Renal cortical epithelial cell (primary cell): ENCODE results near the gene KIF18B. TPM values are rescaled to one million over a fixed set of nuclear protein-coding genes. Genes with fewer than 3 reads are reported as not detected.

Experiments used
- DNase-seq: peaks from one replicate; pipeline ENCODE4 v3.0.0-alpha.2; 2011; ENCODE audit warnings: low read depth
- total RNA-seq: library from RNA; depleted of rRNA; stranded (reverse); fragments of >200 nt; gene quantifications from 2 replicates; pipeline ENCODE4 v1.2.3, GENCODE V29; 2014

KIF18B gene
- total RNA-seq, 1 donor from 2014 or later = 0.15 TPM

DNA sequence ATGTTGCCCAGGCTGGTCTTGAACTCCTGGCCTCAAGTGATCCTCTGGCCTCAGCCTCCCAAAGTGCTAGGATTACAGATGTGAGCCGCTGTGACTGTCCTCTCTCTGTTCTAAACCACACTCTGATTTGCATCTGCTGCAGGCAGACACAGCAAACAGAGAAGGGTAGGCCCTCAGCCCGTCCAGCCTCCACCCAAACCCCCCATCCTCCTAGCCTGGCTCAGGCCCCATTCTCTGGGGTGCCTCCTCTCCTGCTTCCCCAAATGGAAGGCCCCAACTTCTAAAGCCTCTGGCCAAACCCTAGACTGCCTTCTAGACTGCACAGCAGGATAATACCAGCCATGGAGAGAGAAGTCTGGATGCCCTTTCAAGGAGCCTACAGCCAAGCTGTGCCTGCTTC is 28.2 kb downstream of the KIF18B start:
- DNase-seq = no peak

DNA sequence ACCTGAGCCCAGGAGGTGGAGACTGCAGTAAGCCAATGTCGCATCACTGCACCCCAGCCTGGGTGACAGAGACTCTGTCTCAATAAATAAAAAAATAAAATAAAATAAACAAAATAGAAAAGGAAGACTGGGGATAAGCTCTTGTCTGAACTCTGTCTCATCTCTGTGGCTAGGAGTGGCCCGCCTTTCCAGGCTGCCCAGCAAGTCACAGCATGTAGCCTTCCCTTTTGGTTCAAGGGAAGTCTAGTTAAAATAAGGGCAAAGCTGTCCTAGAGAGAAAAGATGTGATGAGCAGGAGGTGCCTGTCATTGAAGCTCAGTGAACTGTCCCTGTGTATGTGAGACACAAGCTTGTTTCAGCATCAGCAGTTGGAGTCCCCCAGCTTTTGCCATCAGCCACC is 29.6 kb downstream of the KIF18B start:
- DNase-seq = no peak

DNA sequence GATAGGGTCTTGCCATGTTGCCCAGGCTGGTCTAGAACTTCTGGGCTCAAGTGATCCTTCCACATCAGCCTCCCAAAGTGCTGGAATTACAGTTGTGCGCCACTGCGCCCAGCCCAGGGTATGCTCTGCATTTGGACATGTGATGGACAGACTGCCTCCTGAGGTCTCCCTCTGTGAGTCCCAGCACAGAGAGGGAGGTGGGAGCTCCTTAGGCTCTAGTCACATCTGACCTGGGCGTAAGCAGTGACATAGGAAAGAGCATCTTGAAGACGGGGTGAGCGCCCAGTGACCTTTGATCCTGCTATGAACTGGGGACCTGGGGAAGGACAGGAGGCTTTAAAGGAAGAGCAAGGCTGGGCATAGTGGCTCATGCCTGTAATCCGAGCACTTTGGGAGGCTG is 30.1 kb downstream of the KIF18B start:
- no peak for DNase-seq

DNA sequence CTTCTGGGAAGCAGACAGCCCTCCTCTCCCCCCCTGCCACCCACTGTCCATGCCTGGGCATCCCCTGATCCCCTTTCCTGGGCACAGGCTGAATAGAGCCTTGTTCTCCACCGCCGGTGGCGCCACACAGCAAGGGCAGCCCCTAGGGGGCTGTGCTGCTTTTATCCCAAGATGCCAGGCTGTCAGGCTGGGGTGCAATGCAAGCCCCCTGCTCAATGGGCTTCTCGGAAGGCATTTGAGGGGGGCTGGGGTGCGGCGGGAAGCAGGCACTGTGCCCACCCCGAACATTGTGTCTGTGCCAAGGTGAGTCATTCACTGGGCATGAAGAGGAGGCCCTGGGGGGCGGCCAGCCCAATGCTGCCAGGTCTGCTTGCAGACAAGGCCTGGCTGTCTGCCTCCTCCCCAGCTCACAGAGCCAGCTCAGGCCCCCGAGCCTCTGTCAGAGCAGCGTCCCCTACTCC is 30.8 kb downstream of the KIF18B start:
- peak; percentile 67 for DNase-seq

DNA sequence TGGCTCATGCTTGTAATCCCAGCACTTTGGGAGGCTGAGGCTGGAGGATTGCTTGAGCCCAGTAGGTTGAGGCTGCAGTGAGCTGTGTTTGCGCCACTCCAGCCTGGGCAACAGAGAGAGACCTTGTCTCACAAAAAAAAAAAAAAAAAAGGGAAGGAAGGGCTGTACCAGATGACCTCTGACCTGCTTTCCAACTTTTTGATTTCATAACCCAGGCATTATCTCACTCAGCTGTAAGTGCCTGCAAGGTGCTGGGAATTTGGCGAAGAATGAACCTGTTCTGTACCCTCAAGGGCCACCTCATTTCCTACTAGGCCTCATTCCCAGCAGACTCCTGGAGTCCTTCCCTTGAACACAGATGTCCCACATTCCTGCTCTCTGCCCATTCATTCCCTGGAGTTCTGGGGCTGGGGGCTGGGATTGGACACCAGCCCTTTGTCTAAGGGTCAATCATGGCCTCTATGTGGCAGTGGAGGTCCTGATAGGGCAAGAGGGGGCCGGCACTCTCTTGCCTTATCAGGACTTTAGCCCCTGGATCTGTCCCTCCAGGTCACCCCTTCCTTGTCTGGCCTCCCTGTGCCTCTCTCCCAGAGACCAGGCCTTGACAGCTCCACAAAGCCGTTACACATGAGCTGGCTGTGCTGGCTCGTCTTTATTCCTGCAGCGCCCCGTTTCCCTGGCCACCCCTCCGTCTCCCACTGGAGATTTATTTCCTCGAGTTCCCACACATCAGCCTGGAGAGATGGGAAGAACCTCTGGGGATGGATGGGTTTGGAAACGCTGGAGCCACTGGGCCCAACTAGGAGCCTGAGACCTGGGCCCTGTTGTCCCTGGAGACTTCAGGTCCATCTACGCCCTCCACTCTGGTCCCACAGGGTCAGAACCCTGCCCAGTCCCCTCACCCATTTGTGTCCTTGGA is 31.5 kb downstream of the KIF18B start:
- DNase-seq = no peak

DNA sequence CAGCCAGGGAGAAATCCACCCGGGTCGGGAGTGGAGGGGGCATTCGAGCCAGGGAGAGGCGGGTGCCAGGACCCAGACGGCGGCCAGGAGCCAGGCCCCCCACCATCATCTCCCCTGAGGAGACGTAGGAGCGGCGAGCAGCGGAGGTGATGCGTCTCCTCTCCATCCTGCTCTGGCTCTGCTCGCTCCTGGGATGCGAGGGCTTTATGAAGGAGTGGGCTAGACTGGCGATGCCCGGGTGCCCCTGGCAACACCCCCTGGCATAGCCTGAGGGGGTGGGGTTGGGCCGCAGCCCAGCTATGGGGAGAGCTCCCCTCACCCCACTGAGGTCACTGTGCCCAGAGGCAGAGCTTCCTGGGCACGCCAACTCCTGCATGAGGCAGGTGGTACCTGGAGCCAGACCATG is 32.2 kb downstream of the KIF18B start, which contains the start of gene GFAP:
GFAP (minus strand) TSS at position 180 of the 406 bp plus-strand sequence; CDS start at position 166, 14 bp downstream.
- no peak for DNase-seq

DNA sequence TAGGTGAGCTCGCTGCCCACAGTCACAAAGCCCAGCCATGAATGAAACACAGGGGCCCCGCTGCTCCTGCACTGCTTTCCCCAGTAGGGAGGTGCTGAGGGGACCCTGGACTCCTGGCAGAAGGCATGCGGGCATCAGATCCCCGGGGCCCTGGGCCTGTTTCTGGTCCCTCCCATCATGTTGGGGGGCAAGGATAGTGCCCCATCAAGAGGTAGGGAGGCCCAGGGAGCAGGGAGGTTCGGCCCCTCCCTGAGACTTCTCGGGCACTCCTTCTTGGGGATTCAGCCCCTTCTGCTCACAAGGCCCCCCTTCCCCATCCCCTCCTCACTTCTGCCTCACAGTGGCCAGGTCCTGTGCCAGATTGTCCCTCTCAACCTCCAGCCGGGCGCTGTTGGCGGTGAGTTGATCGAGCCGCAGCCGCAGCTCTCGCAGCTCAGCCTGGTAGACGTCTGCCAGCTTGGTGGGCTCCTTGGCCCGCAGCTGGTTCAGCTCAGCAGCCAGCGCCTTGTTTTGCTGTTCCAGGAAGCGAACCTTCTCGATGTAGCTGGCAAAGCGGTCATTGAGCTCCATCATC is 32.8 kb downstream of the KIF18B start:
- DNase-seq = no peak

DNA sequence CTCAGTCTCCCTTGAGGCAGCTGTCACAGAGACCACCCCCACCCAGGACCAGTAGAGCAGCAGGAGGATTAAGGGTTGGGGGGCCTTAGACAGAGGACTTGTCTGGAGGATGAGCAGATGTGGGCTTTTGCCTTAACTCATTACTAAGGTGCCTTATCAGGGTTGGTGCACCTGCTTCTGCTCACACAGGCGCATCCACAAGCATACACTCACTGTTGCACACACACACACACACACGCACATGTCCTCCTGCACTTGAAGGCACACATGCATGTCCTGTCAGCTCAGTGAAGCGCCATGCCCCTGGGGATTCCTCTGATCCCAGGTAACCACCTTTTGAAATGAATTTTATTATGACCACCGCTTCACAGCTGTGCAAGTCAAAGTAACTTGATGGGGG is 33.4 kb downstream of the KIF18B start:
- DNase-seq = no peak

DNA sequence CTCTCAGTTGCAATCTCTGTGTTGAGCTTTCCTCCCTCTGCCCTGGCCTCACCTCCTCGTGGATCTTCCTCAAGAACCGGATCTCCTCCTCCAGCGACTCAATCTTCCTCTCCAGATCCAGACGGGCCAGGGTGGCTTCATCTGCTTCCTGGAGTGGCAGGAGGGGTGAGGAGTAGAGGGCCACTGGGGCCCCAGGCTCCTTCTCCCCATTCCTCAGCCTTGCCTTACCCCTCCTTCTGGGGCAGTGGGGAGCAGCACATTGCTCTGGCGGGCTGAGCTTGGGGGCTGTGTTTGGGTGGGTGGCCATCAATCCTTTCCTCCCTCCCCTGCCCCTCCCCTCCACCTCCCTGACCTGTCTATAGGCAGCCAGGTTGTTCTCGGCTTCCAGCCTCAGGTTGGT is 33.9 kb downstream of the KIF18B start:
- DNase-seq = no peak

DNA sequence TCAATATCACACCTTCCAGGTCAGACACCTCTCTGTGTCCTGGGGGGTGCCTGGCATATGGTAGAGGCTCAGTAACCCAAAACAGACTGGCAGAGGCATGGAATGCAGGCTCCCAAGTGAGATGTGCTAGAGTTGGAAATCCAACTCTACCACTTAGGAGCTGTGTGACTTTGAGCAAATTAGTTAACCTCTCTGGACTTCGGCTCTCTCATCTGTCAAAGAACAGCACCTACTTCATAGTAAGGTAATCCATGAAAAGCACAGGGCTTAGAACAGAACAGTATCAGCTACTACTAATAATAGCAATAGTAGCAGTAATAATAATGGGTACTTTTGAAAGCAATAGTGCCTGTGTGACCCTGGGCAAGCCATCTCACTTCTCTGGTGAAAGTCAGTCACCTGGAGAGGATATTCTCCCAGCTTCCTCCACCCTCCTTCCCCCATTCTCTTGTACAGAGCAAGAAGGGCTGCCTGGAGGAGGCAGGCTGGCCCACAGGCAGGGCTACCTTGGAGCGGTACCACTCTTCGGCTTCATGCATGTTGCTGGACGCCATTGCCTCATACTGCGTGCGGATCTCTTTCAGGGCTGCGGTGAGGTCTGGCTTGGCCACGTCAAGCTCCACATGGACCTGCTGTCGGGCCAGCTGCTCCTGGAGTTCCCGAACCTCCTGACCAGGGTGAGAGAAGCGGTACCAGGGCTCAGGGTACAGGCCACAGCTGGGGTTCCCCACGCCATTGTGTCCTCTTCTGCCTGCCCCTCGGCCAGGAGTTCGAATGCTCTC is 34.6 kb downstream of the KIF18B start:
- DNase-seq = no peak

DNA sequence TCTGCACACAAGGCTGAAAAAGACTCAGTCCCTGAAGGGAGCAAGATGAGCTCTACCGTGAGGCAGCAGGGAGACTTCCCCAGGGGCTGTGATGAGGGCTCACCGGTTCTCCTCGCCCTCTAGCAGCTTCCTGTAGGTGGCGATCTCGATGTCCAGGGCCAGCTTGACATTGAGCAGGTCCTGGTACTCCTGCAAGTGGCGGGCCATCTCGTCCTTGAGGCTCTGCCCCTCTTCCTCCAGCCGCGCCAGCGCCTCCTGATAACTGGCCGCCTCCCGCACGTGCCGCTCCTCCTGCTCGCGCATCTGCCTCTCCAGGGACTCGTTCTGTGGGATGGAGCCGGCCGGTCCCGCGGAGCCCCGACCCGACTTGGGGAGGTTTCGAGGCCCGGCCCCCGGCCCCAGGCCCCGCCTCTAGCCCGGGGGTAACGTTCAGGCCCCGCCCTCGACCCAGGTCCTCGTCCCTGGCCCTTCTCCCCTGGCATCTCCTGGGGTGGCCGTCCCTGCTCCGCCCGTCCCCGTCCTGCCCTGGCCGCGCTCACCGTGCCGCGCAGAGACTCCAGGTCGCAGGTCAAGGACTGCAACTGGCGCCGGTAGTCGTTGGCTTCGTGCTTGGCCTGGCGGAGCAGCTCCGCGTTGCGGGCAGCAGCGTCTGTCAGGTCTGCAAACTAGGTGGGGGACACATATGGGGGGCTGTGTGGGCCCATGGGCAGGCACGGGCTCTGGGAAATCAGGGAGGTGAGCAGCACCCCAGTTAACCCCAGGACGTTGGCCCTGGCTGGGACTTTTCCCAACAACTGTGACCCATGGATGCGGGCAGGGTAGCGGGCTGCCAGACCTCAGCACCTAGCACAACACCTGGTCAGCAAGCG is 36.2 kb downstream of the KIF18B start:
- DNase-seq = peak; percentile 40

DNA sequence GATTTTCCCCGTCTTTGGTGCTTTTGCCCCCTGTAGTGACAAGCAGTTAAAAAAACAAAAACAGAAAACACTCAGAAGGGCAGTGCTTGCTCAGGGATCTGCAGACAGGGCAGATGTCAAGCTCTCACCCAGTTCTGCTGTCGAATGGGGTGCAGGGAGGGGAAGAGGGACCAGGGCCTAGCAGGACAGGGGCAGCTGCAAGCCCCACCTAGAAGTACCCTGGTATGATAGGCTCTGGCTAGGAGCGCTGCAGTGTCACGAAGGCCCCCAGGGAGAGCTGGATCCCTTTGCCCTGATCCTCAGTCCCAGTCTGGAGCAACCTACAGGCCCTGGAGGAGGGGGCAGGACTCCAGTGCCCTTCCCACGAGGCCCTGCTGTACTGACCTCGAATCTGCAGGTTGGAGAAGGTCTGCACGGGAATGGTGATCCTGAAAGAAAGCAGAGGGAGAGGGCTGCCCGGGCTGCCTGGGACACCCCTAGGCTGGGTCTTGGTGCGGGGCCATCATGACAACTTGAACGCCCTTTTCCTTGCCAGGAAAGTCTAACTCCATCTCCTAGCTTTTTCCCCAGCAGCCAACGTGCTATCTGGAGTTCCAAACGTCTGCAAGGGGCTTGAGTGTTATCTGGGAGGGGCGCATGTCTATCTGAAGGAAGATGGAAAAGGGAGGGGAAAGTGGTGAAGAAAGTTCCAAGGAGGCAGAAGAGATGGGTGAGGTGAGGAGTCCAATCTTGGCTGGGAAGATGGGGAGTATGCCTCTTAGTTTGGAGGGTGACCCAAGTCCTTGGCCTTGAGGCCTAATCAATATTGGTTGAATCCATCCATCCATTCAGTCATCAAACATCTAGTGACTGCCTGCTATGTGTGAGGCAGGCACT is 37.1 kb downstream of the KIF18B start:
- DNase-seq = no peak

DNA sequence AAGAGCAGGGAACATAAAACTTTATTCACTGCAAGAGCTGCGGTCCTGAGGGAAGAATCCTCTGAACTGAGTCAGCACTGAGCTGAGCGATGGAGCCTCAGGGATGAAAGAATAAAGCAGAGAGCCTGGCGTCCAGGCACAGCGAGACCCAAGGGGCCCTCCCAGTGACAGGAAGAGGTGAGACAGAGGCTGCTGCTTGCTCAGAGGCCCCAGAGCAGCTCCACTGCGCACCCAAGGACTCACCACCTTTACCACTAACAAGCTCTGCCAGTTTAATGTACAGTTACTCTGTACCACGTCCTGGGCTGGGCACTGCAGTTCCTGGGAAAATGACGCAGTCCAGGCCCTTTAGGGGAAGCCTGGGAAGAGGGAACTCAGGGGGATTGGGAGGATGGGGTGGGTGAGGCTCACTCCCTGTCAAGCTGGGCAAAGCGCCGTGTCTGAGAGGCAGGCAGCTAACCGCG is 37.9 kb downstream of the KIF18B start:
- DNase-seq = peak; percentile 91

DNA sequence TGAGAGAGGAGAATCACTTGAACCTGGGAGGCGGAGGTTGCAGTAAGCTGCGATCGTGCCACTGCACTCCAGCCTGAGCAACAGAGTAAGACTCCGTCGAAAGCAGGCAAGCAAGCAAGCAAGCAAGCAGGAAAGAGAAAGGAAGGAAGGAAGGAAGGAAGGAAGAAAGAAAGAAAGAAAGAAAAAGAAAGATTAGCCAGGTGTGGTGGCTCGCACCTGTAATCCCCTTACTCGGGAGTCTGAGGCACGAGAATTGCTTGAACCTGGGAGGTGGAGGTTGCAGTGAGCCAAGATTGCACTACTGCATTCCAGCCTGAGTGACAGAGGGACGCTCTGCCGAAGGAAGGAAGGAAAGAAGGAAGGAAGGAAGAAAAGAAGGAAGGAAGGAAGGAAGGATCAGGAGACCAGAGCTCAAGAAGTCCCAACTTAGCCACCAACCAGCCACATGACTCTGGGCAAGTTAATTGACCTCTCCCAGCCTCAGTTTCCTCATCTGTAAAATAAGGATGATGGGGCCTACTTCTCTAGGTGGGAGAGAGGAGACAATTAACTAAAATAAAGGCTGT is 38.7 kb downstream of the KIF18B start:
- DNase-seq = no peak

DNA sequence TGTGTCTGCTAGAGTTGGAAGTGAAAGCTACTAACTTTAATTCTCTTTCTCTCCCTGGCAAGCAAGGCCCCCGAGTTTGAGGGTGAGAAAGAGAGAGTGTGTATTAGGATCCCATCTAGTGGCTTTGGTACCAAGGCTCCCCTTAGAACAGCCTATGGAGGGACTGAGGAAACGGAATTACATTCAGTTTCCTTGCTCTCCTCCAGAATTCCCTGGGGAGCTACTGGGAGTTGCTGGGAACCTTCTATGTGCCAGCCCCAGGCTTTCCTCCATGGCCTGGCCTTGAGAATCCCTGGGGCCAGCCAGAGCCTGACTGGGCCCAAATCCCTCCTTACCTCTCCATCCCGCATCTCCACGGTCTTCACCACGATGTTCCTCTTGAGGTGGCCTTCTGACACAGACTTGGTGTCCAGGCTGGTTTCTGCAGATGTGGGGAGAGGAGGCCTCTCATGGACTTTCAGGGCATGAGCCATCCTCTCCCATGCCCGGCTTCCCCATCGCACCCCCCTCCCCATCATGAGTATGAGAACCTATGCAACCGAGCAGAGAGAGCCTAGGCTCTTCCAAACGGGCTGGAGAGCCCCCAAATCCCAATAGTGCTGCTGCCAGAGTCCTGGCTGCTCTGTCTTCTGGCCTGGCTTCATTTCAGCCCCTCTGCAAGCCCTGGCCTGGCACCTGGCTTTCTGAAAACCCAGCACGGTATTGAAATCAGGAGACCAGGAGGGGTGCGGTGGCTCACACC is 39.7 kb downstream of the KIF18B start:
- DNase-seq = no peak

DNA sequence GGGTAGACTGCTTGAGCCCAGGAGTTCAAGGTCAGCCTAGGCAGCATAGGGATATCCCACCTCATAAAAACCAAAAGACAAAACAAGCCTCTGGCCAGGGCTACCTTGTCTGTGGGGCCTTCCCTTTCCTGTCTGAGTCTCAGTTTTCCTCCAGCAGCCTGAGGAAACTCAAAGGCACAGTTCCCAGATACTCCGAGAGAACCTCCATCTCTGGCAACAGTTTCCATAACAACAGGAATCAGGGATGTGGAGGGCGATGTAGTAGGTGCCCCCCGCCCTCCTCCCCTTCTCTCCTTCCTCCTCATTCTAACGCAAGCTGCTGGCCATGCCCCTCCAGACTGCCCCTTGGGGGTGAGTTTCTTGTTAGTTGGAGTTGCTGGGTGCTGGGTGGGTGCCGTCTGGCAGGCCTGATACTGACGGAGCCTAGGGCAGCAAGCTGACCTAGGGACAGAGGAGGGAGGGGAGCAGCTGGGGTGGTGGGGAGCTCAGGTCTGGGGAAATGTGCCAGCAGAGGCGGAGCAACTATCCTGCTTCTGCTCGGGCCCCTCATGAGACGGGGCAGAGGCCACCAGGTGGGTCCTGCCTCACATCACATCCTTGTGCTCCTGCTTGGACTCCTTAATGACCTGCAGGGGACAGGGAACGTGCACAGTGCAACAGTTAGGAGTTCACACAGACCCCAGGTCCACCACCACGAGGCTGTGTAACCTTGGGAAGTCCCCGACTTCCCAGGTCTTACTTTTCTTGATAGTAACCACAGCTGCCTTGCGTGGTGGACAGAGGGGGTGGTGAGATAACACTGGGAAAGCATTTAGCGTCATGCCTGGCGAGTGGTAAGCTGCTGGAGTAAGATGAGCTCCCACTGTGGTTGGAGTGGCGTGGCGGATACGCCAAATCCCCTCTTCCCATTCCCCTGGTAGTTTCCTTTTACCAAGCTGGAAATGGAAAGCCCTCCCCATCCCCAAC is 40.5 kb downstream of the KIF18B start:
- DNase-seq = no peak

DNA sequence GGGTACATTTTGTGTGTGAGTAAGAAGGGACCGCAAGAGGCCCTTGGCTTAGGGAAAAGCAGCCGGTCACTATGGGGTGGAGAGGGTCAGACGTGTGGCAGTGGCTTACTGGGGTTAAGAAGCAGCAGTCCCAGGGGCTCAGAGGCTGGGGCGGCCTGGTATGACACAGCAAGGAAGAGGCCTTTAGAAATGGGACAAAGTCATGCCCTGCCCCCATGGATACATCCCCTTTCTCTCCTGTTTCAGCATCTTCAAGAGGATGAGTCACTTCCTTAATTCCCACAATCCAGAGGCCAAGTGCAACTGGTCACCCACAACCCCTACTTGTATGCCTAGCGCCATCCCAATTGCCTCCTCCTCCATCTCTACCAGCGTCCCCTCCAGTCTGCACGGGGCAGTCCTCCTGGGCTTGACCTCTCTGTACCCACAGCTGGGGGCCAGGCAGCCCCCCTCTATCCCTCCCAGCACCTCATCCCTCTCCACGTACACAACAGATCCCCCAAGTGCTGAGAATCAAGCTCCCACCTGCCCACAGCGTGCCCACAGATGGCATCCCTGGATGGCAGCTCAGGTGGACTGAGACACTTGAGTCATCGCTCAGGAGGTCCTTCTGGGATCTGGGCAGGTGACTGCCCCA is 41.4 kb downstream of the KIF18B start:
- DNase-seq = peak; percentile 85
